NCI-H510A (cell line): ENCODE results near the gene FEM1A.

Experiments
- DNase-seq: peaks from one replicate; lab custom pipeline; 2025; lab: John Stamatoyannopoulos, UW

Gene FEM1A

DNA sequence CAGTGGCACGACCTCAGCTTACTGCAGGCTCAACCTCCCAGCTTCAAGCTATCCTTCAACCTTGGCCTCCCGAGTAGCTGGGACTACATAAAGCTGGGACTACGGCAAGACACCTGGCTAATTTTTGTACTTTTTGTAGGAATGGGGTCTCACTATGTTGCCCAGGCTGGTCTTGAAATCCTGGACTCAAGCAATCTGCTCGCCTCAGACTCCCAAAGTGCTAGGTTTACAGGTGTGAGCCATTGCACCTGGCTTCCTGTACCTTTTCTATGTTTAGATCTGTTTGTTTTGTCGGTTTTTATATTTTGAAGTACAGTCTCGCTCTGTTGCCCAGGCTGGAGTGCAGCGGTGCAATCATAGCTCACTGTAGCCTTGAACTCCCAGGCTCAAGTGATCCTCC lies 57.5 kb downstream of the FEM1A start:
- DNase-seq = no peak
